Natural killer cell (primary cell): Measurements from ENCODE around the gene AXIN2. TPM values are rescaled to one million over a fixed set of nuclear protein-coding genes. Genes with fewer than 3 reads are reported as not detected.
A peak's percentile ranks its signal among the peaks of the same experiment; 100 is the strongest.

Experiments
- ATAC-seq, 3 donors: fragments of 150-1000 bp in 2 of 3; fragments of 200-7000 bp in 1 of 3; cut with Tn5 transposase; 1 replicate in 1 of 3; 2 replicates in 2 of 3; pipeline ENCODE4 v1.10.0; 2021; ENCODE audit warnings: mild to moderate bottlenecking in 2 of 3, moderate library complexity in 2 of 3
- DNase-seq, 2 donors: peaks; one replicate each; pipeline versions ENCODE4 v3.0.0 to v3.0.0-alpha.2; 2013 to 2021; ENCODE audit warnings: mixed read lengths in 1 of 2
- H3K27ac ChIP-seq: one replicate; pipeline ENCODE4 v1.5.1; 2013; ENCODE audit warnings: mild to moderate bottlenecking, low read length
- H3K27me3 ChIP-seq: one replicate; pipeline ENCODE4 v1.6.1; 2013; ENCODE audit warnings: low read length; ENCODE audit not compliant: control insufficient read depth, insufficient read depth
- H3K36me3 ChIP-seq: one replicate; pipeline ENCODE4 v1.6.1; 2013; ENCODE audit warnings: low read length; ENCODE audit not compliant: control insufficient read depth, insufficient read depth
- H3K4me1 ChIP-seq: one replicate; pipeline ENCODE4 v1.6.1; 2013; ENCODE audit warnings: low read length; ENCODE audit not compliant: control insufficient read depth, insufficient read depth
- H3K4me3 ChIP-seq: one replicate; pipeline ENCODE4 v1.5.1; 2013; ENCODE audit warnings: low read length
- H3K9me3 ChIP-seq: one replicate; pipeline ENCODE4 v1.6.1; 2013; ENCODE audit warnings: low read length; ENCODE audit not compliant: control insufficient read depth, insufficient read depth
- H3K27ac Mint-ChIP-seq, 2 donors: one replicate each; pipeline ENCODE4 v1.8.0; 2022; ENCODE audit warnings: mild to moderate bottlenecking in 2 of 2, mixed read lengths in 2 of 2, moderate library complexity in 1 of 2
- H3K27me3 Mint-ChIP-seq, 2 donors: one replicate each; pipeline ENCODE4 v1.8.0; 2022; ENCODE audit warnings: low read depth in 2 of 2, mixed read lengths in 2 of 2
- H3K36me3 Mint-ChIP-seq: one replicate; pipeline ENCODE4 v1.8.0; 2022; ENCODE audit warnings: mixed read lengths
- H3K4me1 Mint-ChIP-seq, 2 donors: one replicate each; pipeline ENCODE4 v1.8.0; 2022; ENCODE audit warnings: mixed read lengths in 2 of 2
- H3K4me3 Mint-ChIP-seq: one replicate; pipeline ENCODE4 v1.8.0; 2022; ENCODE audit warnings: mild to moderate bottlenecking, moderate library complexity, mixed read lengths
- H3K9me3 Mint-ChIP-seq, 2 donors: one replicate each; pipeline ENCODE4 v1.8.0; 2022; ENCODE audit warnings: mixed read lengths in 2 of 2
- CTCF ChIP-seq: fragments of 200-600 bp; IDR thresholded peaks from one replicate; pipeline ENCODE4 v1.8.0; 2022; ENCODE audit warnings: antibody characterized with exemption
- WGBS: methylation state at CpG from one replicate; pipeline ENCODE4 v1.1.7; 2013; ENCODE audit warnings: missing lambda C conversion rate; ENCODE audit not compliant: insufficient coverage; 5-methylcytosine and 5-hydroxymethylcytosine counted together
- intact Hi-C: fragments of 100-400 bp; cut with micrococcal nuclease; formaldehyde crosslinking; loops from one replicate; pipeline ENCODE4 v1.14.2; 2022
- total RNA-seq, 4 donors: library from RNA; stranded (reverse); fragments of 120-200 nt in 1 of 4; gene quantifications; one replicate each; pipeline versions ENCODE4 v1.2.3 to v1.2.4, GENCODE V29; 2013 to 2022

The AXIN2 gene
- total RNA-seq: 1 to 10 TPM; 1.3 to 4.1 (median 1.7) TPM
- total RNA-seq (2013): 4.5 TPM

GRCh38 chr17:65561452-65562205, at the start of gene AXIN2:
AXIN2 (minus strand) TSS chr17:65561648; CDS start chr17:65558620, 3,028 bp downstream.
- H3K36me3 Mint-ChIP-seq: no peaks in the 10 kb centered on the region
- Histone ChIP-seq H3K4me1 (peaks cover 6% of the 10 kb centered on the region), H3K36me3 (no peaks in the 10 kb centered on the region), H3K4me3 (peak within 1 kb of the TSS; percentile 68), H3K27ac (peak within 1 kb of the TSS; percentile 82), H3K27me3 (peaks cover 8% of the 10 kb centered on the region), H3K9me3 (no peaks in the 10 kb centered on the region)
- H3K9me3 Mint-ChIP-seq: no peaks in the 10 kb centered on the region
- peaks cover 14 to 16% of the 10 kb centered on the region in 2 donors for H3K4me1 Mint-ChIP-seq
- 2% methylated on average over 64 of the region's 65 CpGs for WGBS
- H3K4me3 Mint-ChIP-seq: peak within 1 kb of the TSS; percentile 90
- intact Hi-C loops: no loop called here
- peaks cover 9 to 12% of the 10 kb centered on the region in 2 donors for H3K27me3 Mint-ChIP-seq
- DNase-seq (peak; percentile 69 to 90), ATAC-seq (peak; percentile 87 to 92 (median 89))
- TF ChIP-seq CTCF: no peak
- peak within 1 kb of the TSS in 1 of 2 donors; percentile 76 for H3K27ac Mint-ChIP-seq

- Mint-ChIP-seq H3K4me1 (no peaks in the 10 kb centered on the region), H3K4me3 (no peak overlapping the region), H3K27ac (no peak overlapping the region), H3K36me3 (no peaks in the 10 kb centered on the region), H3K27me3 (peaks cover 0 to 10% of the 10 kb centered on the region in 2 donors), H3K9me3 (no peaks in the 10 kb centered on the region)
- Histone ChIP-seq H3K36me3 (no peaks in the 10 kb centered on the region), H3K4me3 (no peak overlapping the region), H3K27me3 (no peaks in the 10 kb centered on the region), H3K4me1 (no peaks in the 10 kb centered on the region), H3K9me3 (no peaks in the 10 kb centered on the region), H3K27ac (no peak overlapping the region)
- WGBS: 95% methylated on average over 2 of the region's 2 CpGs
- intact Hi-C loops: no loop called here
- TF ChIP-seq CTCF: no peak
- ATAC-seq: no peak
- no peak for DNase-seq
Measured at GRCh38 chr17:65609749-65610148, 48.3 kb upstream of the AXIN2 start.

- Histone ChIP-seq H3K4me3 (no peak overlapping the region), H3K9me3 (no peaks in the 10 kb centered on the region), H3K27ac (no peak overlapping the region), H3K36me3 (no peaks in the 10 kb centered on the region), H3K27me3 (no peaks in the 10 kb centered on the region), H3K4me1 (no peaks in the 10 kb centered on the region)
- Mint-ChIP-seq H3K27ac (no peak overlapping the region), H3K9me3 (no peaks in the 10 kb centered on the region), H3K4me3 (no peak overlapping the region), H3K36me3 (no peaks in the 10 kb centered on the region), H3K27me3 (peaks cover 0 to 10% of the 10 kb centered on the region in 2 donors), H3K4me1 (no peaks in the 10 kb centered on the region)
- no peak for TF ChIP-seq CTCF
- no peak for DNase-seq
- intact Hi-C loops: no loop called here
- WGBS: 95% methylated on average over 2 of the region's 2 CpGs
- ATAC-seq: no peak
Measured at GRCh38 chr17:65609286-65609685, 47.8 kb upstream of the AXIN2 start.

GRCh38 chr17:65604070-65604469, 42.6 kb upstream of the AXIN2 start:
- no peaks in the 10 kb centered on the region for H3K9me3 Mint-ChIP-seq
- Histone ChIP-seq H3K36me3 (no peaks in the 10 kb centered on the region), H3K4me3 (no peak overlapping the region), H3K27me3 (no peaks in the 10 kb centered on the region), H3K27ac (no peak overlapping the region), H3K4me1 (no peaks in the 10 kb centered on the region), H3K9me3 (no peaks in the 10 kb centered on the region)
- H3K4me1 Mint-ChIP-seq: no peaks in the 10 kb centered on the region
- H3K27ac Mint-ChIP-seq: no peak overlapping the region
- H3K4me3 Mint-ChIP-seq: no peak overlapping the region
- 50% methylated on average over 4 of the region's 4 CpGs for WGBS
- H3K27me3 Mint-ChIP-seq: peaks cover 15 to 16% of the 10 kb centered on the region in 2 donors
- TF ChIP-seq CTCF: no peak
- ATAC-seq (peak in 1 of 3 donors; percentile 44), DNase-seq (no peak)
- no peaks in the 10 kb centered on the region for H3K36me3 Mint-ChIP-seq
- intact Hi-C loops: no loop called here
